ENCODE data around the gene LRP1B. TPM values are rescaled to one million over a fixed set of nuclear protein-coding genes. Genes with fewer than 3 reads are reported as not detected.

Gene LRP1B
- total RNA-seq, 4 donors from 2014 or later = 3.6 to 10.1 (median 6.1) TPM

- ATAC-seq (ENCODE audit: low FRiP score) = no peak
- DNase-seq (ENCODE audit: low spot score) = no peak
These were observed 1316.7 kb downstream of the LRP1B start for GRCh38 chr2:140814141-140814540.

GRCh38 chr2:140808820-140809219 is 1322.0 kb downstream of the LRP1B start:
- TF ChIP-seq CTCF (IDR thresholded peaks at IDR 0.05) = no peak
- ATAC-seq (ENCODE audit: low FRiP score) (no peak), DNase-seq (ENCODE audit: low spot score) (no peak)

More at GRCh38 chr2:140814141-140814540, 1316.7 kb downstream of the LRP1B start:
- TF ChIP-seq CTCF (IDR thresholded peaks at IDR 0.05) = no peak

GRCh38 chr2:140808211-140808610 is 1322.6 kb downstream of the LRP1B start:
- TF ChIP-seq CTCF (IDR thresholded peaks at IDR 0.05) = no peak
- DNase-seq (ENCODE audit: low spot score) (no peak), ATAC-seq (ENCODE audit: low FRiP score) (no peak)

- DNase-seq (ENCODE audit: low spot score) = no peak
- ATAC-seq (ENCODE audit: low FRiP score) = no peak
- TF ChIP-seq CTCF (IDR thresholded peaks at IDR 0.05) = no peak
These were observed 1326.0 kb downstream of the LRP1B start for GRCh38 chr2:140804700-140805260.

- ATAC-seq (ENCODE audit: low FRiP score) (no peak), DNase-seq (ENCODE audit: low spot score) (no peak)
- TF ChIP-seq CTCF (IDR thresholded peaks at IDR 0.05) = no peak
These were observed 1329.5 kb downstream of the LRP1B start for GRCh38 chr2:140801311-140801710.

GRCh38 chr2:140797718-140798117 is 1333.1 kb downstream of the LRP1B start:
- DNase-seq (ENCODE audit: low spot score) (no peak), ATAC-seq (ENCODE audit: low FRiP score) (no peak)
- no peak for TF ChIP-seq CTCF (IDR thresholded peaks at IDR 0.05)

GRCh38 chr2:140791802-140792201 is 1339.0 kb downstream of the LRP1B start:
- DNase-seq (ENCODE audit: low spot score) (no peak), ATAC-seq (ENCODE audit: low FRiP score) (no peak)
- no peak for TF ChIP-seq CTCF (IDR thresholded peaks at IDR 0.05)

All from omental fat pad (tissue), 4 donors.